ENCODE data around the gene PAWR. TPM values are rescaled to one million over a fixed set of nuclear protein-coding genes. Genes with fewer than 3 reads are reported as not detected.

The PAWR gene
- polyA plus RNA-seq, 1 donor (not counting 4 experiments of a cell fraction or from before 2014, with no cell fraction given) = 41.1 TPM

- Histone ChIP-seq H3K27me3 (ENCODE audit: control insufficient read depth, extremely low read depth, insufficient read depth, low read length) (no peaks in the 10 kb centered on the region), H3K4me3 (ENCODE audit: control insufficient read depth in 2 of 3, extremely low read depth in 1 of 3, insufficient read depth in 2 of 3, low read depth in 1 of 3, low read length in 3 of 3) (no peak overlapping the region), H3K4me1 (ENCODE audit: control insufficient read depth, extremely low read depth, insufficient read depth, low read length) (peaks cover 5% of the 10 kb centered on the region), H3K79me2 (ENCODE audit: control insufficient read depth, insufficient read depth, low read length) (no peaks in the 10 kb centered on the region), H3K36me3 (ENCODE audit: control insufficient read depth in 2 of 2, extremely low read depth in 1 of 2, insufficient read depth in 2 of 2, low read length in 2 of 2) (no peaks in the 10 kb centered on the region), H3K9me3 (ENCODE audit: control insufficient read depth, low read depth, low read length) (no peaks in the 10 kb centered on the region), H3K27ac (ENCODE audit: control insufficient read depth, insufficient read depth, low read length) (no peak overlapping the region), H3K9ac (ENCODE audit: control insufficient read depth, extremely low read depth, insufficient read depth, low read length) (no peak overlapping the region), H4K20me1 (ENCODE audit: control insufficient read depth, extremely low read depth, insufficient read depth, low read length) (no peaks in the 10 kb centered on the region), H3K9me1 (ENCODE audit: control insufficient read depth, extremely low read depth, insufficient read depth, low read length) (no peaks in the 10 kb centered on the region), H3K4me2 (ENCODE audit: control insufficient read depth, extremely low read depth, insufficient read depth, low read depth, low read length) (no peak overlapping the region), H2AFZ (ENCODE audit: control insufficient read depth, low read length) (no peak overlapping the region)
- no peak for TF ChIP-seq EZH2 (IDR thresholded peaks at IDR 0.05; ENCODE audit: low read length)
- TF ChIP-seq CTCF (optimal IDR thresholded peaks at IDR 0.05 in 1 of 3, IDR thresholded peaks at IDR 0.05 in 1 of 3, conservative IDR thresholded peaks at IDR 0.05 in 1 of 3; ENCODE audit: extremely low read depth in 1 of 3, insufficient read depth in 2 of 3, low read length in 3 of 3) = no peak
- dilution Hi-C loops (cut with MboI; ENCODE audit: extremely low pct_ligation_motif_present, low sequenced_read_pairs) = no loop called here
- FAIRE-seq (no peak), DNase-seq (ENCODE audit: low read depth, low spot score) (no peak)
Observed at GRCh38 chr12:79710707-79711483, 20.1 kb upstream of the PAWR start.

- FAIRE-seq = no peak
- no peak for TF ChIP-seq CTCF (optimal IDR thresholded peaks at IDR 0.05 in 1 of 3, IDR thresholded peaks at IDR 0.05 in 1 of 3, conservative IDR thresholded peaks at IDR 0.05 in 1 of 3; ENCODE audit: extremely low read depth in 1 of 3, insufficient read depth in 2 of 3, low read length in 3 of 3)
- no peak for TF ChIP-seq EZH2 (IDR thresholded peaks at IDR 0.05; ENCODE audit: low read length)
Observed at GRCh38 chr12:79707830-79708229, 17.1 kb upstream of the PAWR start.

More at GRCh38 chr12:79707830-79708229, 17.1 kb upstream of the PAWR start:
- Histone ChIP-seq H3K9me1 (ENCODE audit: control insufficient read depth, extremely low read depth, insufficient read depth, low read length) (no peaks in the 10 kb centered on the region), H3K36me3 (ENCODE audit: control insufficient read depth in 2 of 2, extremely low read depth in 1 of 2, insufficient read depth in 2 of 2, low read length in 2 of 2) (no peaks in the 10 kb centered on the region), H4K20me1 (ENCODE audit: control insufficient read depth, extremely low read depth, insufficient read depth, low read length) (no peaks in the 10 kb centered on the region), H3K9me3 (ENCODE audit: control insufficient read depth, low read depth, low read length) (no peaks in the 10 kb centered on the region), H3K4me1 (ENCODE audit: control insufficient read depth, extremely low read depth, insufficient read depth, low read length) (peaks cover 9% of the 10 kb centered on the region), H3K79me2 (ENCODE audit: control insufficient read depth, insufficient read depth, low read length) (no peaks in the 10 kb centered on the region), H3K9ac (ENCODE audit: control insufficient read depth, extremely low read depth, insufficient read depth, low read length) (no peak overlapping the region), H3K27me3 (ENCODE audit: control insufficient read depth, extremely low read depth, insufficient read depth, low read length) (no peaks in the 10 kb centered on the region), H3K4me2 (ENCODE audit: control insufficient read depth, extremely low read depth, insufficient read depth, low read depth, low read length) (no peak overlapping the region), H3K4me3 (ENCODE audit: control insufficient read depth in 2 of 3, extremely low read depth in 1 of 3, insufficient read depth in 2 of 3, low read depth in 1 of 3, low read length in 3 of 3) (no peak overlapping the region), H3K27ac (ENCODE audit: control insufficient read depth, insufficient read depth, low read length) (no peak overlapping the region), H2AFZ (ENCODE audit: control insufficient read depth, low read length) (no peak overlapping the region)
- DNase-seq (ENCODE audit: low read depth, low spot score) = no peak
- dilution Hi-C loops (cut with MboI; ENCODE audit: extremely low pct_ligation_motif_present, low sequenced_read_pairs) = no loop called here
